Measurements from ENCODE around the gene S100A1. TPM values are rescaled to one million over a fixed set of nuclear protein-coding genes. Genes with fewer than 3 reads are reported as not detected.
A peak's percentile ranks its signal among the peaks of the same experiment; 100 is the strongest.

S100A1 gene
- total and polyA plus RNA-seq, 2 of the 13 experiments (the other 11 are each of a cell fraction or from before 2014, with no cell fraction given), result 120 to 251 TPM

GRCh38 chr1:153612755-153613331, 15.4 kb upstream of the S100A1 start, which contains the start of gene S100A16 (continued):
- TF ChIP-seq, protein P1, sequence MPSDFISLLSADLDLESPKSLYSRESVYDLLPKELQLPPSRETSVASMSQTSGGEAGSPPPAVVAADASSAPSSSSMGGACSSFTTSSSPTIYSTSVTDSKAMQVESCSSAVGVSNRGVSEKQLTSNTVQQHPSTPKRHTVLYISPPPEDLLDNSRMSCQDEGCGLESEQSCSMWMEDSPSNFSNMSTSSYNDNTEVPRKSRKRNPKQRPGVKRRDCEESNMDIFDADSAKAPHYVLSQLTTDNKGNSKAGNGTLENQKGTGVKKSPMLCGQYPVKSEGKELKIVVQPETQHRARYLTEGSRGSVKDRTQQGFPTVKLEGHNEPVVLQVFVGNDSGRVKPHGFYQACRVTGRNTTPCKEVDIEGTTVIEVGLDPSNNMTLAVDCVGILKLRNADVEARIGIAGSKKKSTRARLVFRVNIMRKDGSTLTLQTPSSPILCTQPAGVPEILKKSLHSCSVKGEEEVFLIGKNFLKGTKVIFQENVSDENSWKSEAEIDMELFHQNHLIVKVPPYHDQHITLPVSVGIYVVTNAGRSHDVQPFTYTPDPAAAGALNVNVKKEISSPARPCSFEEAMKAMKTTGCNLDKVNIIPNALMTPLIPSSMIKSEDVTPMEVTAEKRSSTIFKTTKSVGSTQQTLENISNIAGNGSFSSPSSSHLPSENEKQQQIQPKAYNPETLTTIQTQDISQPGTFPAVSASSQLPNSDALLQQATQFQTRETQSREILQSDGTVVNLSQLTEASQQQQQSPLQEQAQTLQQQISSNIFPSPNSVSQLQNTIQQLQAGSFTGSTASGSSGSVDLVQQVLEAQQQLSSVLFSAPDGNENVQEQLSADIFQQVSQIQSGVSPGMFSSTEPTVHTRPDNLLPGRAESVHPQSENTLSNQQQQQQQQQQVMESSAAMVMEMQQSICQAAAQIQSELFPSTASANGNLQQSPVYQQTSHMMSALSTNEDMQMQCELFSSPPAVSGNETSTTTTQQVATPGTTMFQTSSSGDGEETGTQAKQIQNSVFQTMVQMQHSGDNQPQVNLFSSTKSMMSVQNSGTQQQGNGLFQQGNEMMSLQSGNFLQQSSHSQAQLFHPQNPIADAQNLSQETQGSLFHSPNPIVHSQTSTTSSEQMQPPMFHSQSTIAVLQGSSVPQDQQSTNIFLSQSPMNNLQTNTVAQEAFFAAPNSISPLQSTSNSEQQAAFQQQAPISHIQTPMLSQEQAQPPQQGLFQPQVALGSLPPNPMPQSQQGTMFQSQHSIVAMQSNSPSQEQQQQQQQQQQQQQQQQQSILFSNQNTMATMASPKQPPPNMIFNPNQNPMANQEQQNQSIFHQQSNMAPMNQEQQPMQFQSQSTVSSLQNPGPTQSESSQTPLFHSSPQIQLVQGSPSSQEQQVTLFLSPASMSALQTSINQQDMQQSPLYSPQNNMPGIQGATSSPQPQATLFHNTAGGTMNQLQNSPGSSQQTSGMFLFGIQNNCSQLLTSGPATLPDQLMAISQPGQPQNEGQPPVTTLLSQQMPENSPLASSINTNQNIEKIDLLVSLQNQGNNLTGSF (CRISPR knock-in tag; IDR thresholded peaks at IDR 0.05), result no peak
- TF ChIP-seq, protein P2, sequence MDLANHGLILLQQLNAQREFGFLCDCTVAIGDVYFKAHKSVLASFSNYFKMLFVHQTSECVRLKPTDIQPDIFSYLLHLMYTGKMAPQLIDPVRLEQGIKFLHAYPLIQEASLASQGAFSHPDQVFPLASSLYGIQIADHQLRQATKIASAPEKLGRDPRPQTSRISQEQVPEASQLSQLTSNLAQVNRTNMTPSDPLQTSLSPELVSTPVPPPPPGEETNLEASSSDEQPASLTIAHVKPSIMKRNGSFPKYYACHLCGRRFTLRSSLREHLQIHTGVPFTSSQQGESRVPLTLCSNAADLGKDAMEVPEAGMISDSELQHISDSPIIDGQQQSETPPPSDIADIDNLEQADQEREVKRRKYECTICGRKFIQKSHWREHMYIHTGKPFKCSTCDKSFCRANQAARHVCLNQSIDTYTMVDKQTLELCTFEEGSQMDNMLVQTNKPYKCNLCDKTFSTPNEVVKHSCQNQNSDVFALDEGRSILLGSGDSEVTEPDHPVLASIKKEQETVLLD (CRISPR knock-in tag; IDR thresholded peaks at IDR 0.05; ENCODE audit: low read depth), result no peak
- TF ChIP-seq ZNF704 (CRISPR knock-in tag; IDR thresholded peaks at IDR 0.05; ENCODE audit: borderline replicate concordance) (0 out of 2 replicates have a peak, but pooled peaks have one; percentile 47), ZNF354B (CRISPR knock-in tag; IDR thresholded peaks at IDR 0.05) (no peak), ZNF207 (IDR thresholded peaks at IDR 0.05; ENCODE audit: borderline replicate concordance) (no peak), GABPB1 (CRISPR knock-in tag; IDR thresholded peaks at IDR 0.05) (peak; percentile 29; the same call in 1 of the 2 replicates), CREBL2 (CRISPR knock-in tag; IDR thresholded peaks at IDR 0.05; ENCODE audit: borderline replicate concordance) (no peak), ZBTB3 (CRISPR knock-in tag; IDR thresholded peaks at IDR 0.05; ENCODE audit: borderline replicate concordance, low read depth) (no peak), POGZ (CRISPR knock-in tag; IDR thresholded peaks at IDR 0.05) (peak; percentile 30; the same call in 1 of the 2 replicates), ZNF512 (CRISPR knock-in tag; IDR thresholded peaks at IDR 0.05) (no peak), ZNF225 (CRISPR knock-in tag; IDR thresholded peaks at IDR 0.05) (no peak), NKX3-1 (CRISPR knock-in tag; IDR thresholded peaks at IDR 0.05) (0 out of 2 replicates have a peak, but pooled peaks have one; percentile 59), ARNT2 (CRISPR knock-in tag; IDR thresholded peaks at IDR 0.05; ENCODE audit: low read depth) (no peak), ZFP90 (CRISPR knock-in tag; IDR thresholded peaks at IDR 0.05; ENCODE audit: borderline replicate concordance) (no peak)
- TF ChIP-seq, protein P3, sequence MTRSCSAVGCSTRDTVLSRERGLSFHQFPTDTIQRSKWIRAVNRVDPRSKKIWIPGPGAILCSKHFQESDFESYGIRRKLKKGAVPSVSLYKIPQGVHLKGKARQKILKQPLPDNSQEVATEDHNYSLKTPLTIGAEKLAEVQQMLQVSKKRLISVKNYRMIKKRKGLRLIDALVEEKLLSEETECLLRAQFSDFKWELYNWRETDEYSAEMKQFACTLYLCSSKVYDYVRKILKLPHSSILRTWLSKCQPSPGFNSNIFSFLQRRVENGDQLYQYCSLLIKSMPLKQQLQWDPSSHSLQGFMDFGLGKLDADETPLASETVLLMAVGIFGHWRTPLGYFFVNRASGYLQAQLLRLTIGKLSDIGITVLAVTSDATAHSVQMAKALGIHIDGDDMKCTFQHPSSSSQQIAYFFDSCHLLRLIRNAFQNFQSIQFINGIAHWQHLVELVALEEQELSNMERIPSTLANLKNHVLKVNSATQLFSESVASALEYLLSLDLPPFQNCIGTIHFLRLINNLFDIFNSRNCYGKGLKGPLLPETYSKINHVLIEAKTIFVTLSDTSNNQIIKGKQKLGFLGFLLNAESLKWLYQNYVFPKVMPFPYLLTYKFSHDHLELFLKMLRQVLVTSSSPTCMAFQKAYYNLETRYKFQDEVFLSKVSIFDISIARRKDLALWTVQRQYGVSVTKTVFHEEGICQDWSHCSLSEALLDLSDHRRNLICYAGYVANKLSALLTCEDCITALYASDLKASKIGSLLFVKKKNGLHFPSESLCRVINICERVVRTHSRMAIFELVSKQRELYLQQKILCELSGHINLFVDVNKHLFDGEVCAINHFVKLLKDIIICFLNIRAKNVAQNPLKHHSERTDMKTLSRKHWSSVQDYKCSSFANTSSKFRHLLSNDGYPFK (CRISPR knock-in tag; IDR thresholded peaks at IDR 0.05; ENCODE audit: borderline replicate concordance), result peak; percentile 47; the same call in 1 of the 2 replicates
